Activated T-helper 1 cell treated with Interleukin-2 at 50 U/mL for 16 hours (primary cell): ENCODE results near the gene SPAG5.
"Not testable (repeated sequence)": the region's sequence is repeated elsewhere in the genome, so short reads cannot be mapped to it uniquely, and the experiment has no call there.

ENCODE experiments used
- DNase-seq: peaks from one replicate; pipeline ENCODE4 v3.0.0-alpha.2; 2020; ENCODE audit warnings: low read depth

The SPAG5 gene

GRCh38 chr17:28604031-28604430 lies 5.2 kb upstream of the SPAG5 start:
- not testable (repeated sequence) for DNase-seq

GRCh38 chr17:28599311-28600184 lies 723 bp upstream of the SPAG5 start:
- DNase-seq: peak; percentile 32

- no peak for DNase-seq
These were observed 436 bp downstream of the SPAG5 start for GRCh38 chr17:28598389-28598788.

- DNase-seq: no peak
These were observed 1.0 kb downstream of the SPAG5 start for GRCh38 chr17:28597606-28598383.

GRCh38 chr17:28592260-28592659 lies 6.6 kb downstream of the SPAG5 start:
- DNase-seq: no peak

- DNase-seq: no peak
These were observed 13.0 kb downstream of the SPAG5 start for GRCh38 chr17:28585851-28586250.

- no peak for DNase-seq
These were observed 14.4 kb downstream of the SPAG5 start for GRCh38 chr17:28584434-28584833.

- no peak for DNase-seq
These were observed 16.3 kb downstream of the SPAG5 start for GRCh38 chr17:28582513-28582912.

GRCh38 chr17:28580959-28581358 lies 17.9 kb downstream of the SPAG5 start:
- no peak for DNase-seq

GRCh38 chr17:28579526-28579925 lies 19.3 kb downstream of the SPAG5 start:
- no peak for DNase-seq

GRCh38 chr17:28578246-28579195 lies 20.3 kb downstream of the SPAG5 start:
- DNase-seq: no peak

GRCh38 chr17:28577466-28577824 lies 21.4 kb downstream of the SPAG5 start:
- no peak for DNase-seq

- peak; percentile 98 for DNase-seq
These were observed 21.9 kb downstream of the SPAG5 start, which contains the start of gene ALDOC for GRCh38 chr17:28576758-28577465. Gene ALDOC (minus strand): TSS chr17:28576895. CDS start chr17:28575532, 1,363 bp downstream.

GRCh38 chr17:28576016-28576415 lies 22.8 kb downstream of the SPAG5 start:
- not testable (repeated sequence) for DNase-seq

- no peak for DNase-seq
These were observed 23.6 kb downstream of the SPAG5 start for GRCh38 chr17:28575126-28575795.

GRCh38 chr17:28574526-28574925 lies 24.3 kb downstream of the SPAG5 start:
- DNase-seq: no peak

GRCh38 chr17:28573966-28574480 lies 24.8 kb downstream of the SPAG5 start:
- no peak for DNase-seq

GRCh38 chr17:28573521-28573920 lies 25.3 kb downstream of the SPAG5 start:
- no peak for DNase-seq

GRCh38 chr17:28573040-28573380 lies 25.8 kb downstream of the SPAG5 start:
- DNase-seq: no peak

GRCh38 chr17:28572259-28573039 lies 26.4 kb downstream of the SPAG5 start:
- no peak for DNase-seq
